Hepatocyte (in vitro differentiated cells): ENCODE data around the gene NPHP4.

Experiments
- EZH2 ChIP-seq: fragments of 200-600 bp; sonication (generic); IDR thresholded peaks from 2 replicates; pipeline ENCODE4 v1.6.1; 2016; ENCODE audit warnings: antibody characterized with exemption, mild to moderate bottlenecking, borderline replicate concordance
- EZH2phosphoT487 ChIP-seq: fragments of 200-600 bp; sonication (generic); IDR thresholded peaks from one replicate; pipeline ENCODE4 v1.6.1; 2018; ENCODE audit warnings: antibody characterized with exemption, mild to moderate bottlenecking, low read depth, moderate library complexity; ENCODE audit not compliant: unreplicated experiment, severe bottlenecking
- TF ChIP-seq, protein P1 (sequence below): fragments of 200-600 bp; sonication (generic); IDR thresholded peaks from 2 replicates; pipeline ENCODE4 v1.5.1; 2016; ENCODE audit warnings: antibody characterized with exemption, mild to moderate bottlenecking; ENCODE audit not compliant: poor library complexity

DNA sequence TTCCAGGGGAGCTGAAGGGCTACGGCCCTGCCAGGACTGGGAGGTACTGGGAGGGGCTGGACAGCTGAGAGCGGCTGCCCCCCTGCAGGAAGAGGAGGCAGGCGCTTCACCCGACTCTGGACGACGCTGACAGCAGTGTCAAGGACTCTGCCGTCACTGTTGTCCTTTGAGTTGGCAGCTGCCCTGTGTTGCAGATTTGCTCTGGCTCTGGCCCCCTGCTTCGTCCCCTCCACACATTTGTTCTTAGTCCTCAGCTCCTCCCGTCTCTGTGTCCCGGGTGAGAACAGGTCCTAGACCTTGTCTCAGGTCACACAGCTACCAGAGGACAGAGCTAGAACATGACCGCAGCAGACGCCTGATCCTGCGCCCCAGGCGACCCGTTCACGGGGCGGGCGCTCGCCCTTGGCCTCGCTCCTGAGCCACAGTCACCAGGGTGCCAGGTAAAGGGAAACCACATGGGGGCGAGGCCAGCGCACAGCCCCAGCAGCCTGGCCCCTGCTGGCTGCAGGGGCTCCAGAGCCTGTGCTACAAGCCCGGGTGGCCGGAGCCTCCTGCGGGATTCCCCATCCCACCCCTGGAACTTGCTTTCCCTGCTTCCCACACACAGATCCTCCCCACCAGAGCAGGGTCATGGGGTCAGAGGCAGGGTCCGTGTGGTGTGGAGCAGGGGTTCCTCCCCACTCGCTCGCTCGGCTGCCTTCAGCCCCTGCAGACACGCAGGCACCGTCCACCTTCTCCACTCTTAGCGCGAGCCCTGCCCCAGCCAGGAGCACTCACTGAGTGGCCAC, 10.7 kb upstream of the NPHP4 start:
- TF ChIP-seq, protein P1, sequence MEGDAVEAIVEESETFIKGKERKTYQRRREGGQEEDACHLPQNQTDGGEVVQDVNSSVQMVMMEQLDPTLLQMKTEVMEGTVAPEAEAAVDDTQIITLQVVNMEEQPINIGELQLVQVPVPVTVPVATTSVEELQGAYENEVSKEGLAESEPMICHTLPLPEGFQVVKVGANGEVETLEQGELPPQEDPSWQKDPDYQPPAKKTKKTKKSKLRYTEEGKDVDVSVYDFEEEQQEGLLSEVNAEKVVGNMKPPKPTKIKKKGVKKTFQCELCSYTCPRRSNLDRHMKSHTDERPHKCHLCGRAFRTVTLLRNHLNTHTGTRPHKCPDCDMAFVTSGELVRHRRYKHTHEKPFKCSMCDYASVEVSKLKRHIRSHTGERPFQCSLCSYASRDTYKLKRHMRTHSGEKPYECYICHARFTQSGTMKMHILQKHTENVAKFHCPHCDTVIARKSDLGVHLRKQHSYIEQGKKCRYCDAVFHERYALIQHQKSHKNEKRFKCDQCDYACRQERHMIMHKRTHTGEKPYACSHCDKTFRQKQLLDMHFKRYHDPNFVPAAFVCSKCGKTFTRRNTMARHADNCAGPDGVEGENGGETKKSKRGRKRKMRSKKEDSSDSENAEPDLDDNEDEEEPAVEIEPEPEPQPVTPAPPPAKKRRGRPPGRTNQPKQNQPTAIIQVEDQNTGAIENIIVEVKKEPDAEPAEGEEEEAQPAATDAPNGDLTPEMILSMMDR = no peak
- TF ChIP-seq EZH2phosphoT487 (no peak), EZH2 (no peak)
